ENCODE results near the gene PCDH9. TPM values are rescaled to one million over a fixed set of nuclear protein-coding genes. Genes with fewer than 3 reads are reported as not detected.

Gene PCDH9
- total RNA-seq, 6 experiments from 2014 or later = 1.6 to 3.9 (median 3.1) TPM

- Histone ChIP-seq H3K4me1 (no peaks in the 10 kb centered on the region), H3K36me3 (no peaks in the 10 kb centered on the region), H3K27ac (no peak overlapping the region), H3K27me3 (no peaks in the 10 kb centered on the region), H3K9me3 (no peaks in the 10 kb centered on the region), H3K4me3 (no peak overlapping the region)
- no peak for DNase-seq
- TF ChIP-seq POLR2A (IDR thresholded peaks at IDR 0.05) = no peak
- whole genome bisulfite sequencing (ENCODE audit: insufficient coverage, low coverage, low lambda C conversion rate, missing lambda C conversion rate) = 15% methylated on average over 1 of the region's 1 CpG
- intact Hi-C loops (cut with DNase I) = no loop called here
- ATAC-seq = no peak
Measured at GRCh38 chr13:67223742-67224141, 6.4 kb downstream of the PCDH9 start.

- DNase-seq (no peak), ATAC-seq (peak in 1 of 4 donors; percentile 27)
- Histone ChIP-seq H3K27me3 (no peaks in the 10 kb centered on the region), H3K36me3 (no peaks in the 10 kb centered on the region), H3K27ac (no peak overlapping the region), H3K9me3 (no peaks in the 10 kb centered on the region), H3K4me1 (no peaks in the 10 kb centered on the region), H3K4me3 (no peak overlapping the region)
- no peak for TF ChIP-seq POLR2A (IDR thresholded peaks at IDR 0.05)
- TF ChIP-seq CTCF (IDR thresholded peaks at IDR 0.05) = no peak
- intact Hi-C loops (cut with DNase I) = no loop called here
- 30% methylated on average over 2 of the region's 2 CpGs for WGBS (ENCODE audit: insufficient coverage, low coverage, low lambda C conversion rate, missing lambda C conversion rate)
Measured at GRCh38 chr13:67223024-67223423, 7.1 kb downstream of the PCDH9 start.

- Histone ChIP-seq H3K4me1 (no peaks in the 10 kb centered on the region), H3K36me3 (no peaks in the 10 kb centered on the region), H3K9me3 (no peaks in the 10 kb centered on the region), H3K27ac (no peak overlapping the region), H3K4me3 (no peak overlapping the region), H3K27me3 (no peaks in the 10 kb centered on the region)
- intact Hi-C loops (cut with DNase I) = no loop called here
- 43% methylated on average over 3 of the region's 3 CpGs for WGBS (ENCODE audit: insufficient coverage, low coverage, low lambda C conversion rate, missing lambda C conversion rate)
- ATAC-seq (peak in 1 of 4 donors; percentile 27), DNase-seq (no peak)
- TF ChIP-seq POLR2A (IDR thresholded peaks at IDR 0.05) (no peak), CTCF (IDR thresholded peaks at IDR 0.05) (no peak)
Measured at GRCh38 chr13:67221630-67222226, 8.4 kb downstream of the PCDH9 start.

- Histone ChIP-seq H3K27ac (no peak overlapping the region), H3K27me3 (no peaks in the 10 kb centered on the region), H3K4me3 (no peak overlapping the region), H3K36me3 (no peaks in the 10 kb centered on the region), H3K4me1 (no peaks in the 10 kb centered on the region), H3K9me3 (no peaks in the 10 kb centered on the region)
- ATAC-seq (no peak), DNase-seq (no peak)
- intact Hi-C loops (cut with DNase I) = no loop called here
- WGBS (ENCODE audit: insufficient coverage, low coverage, low lambda C conversion rate, missing lambda C conversion rate) = 93% methylated on average over 1 of the region's 1 CpG
- TF ChIP-seq CTCF (IDR thresholded peaks at IDR 0.05) = no peak
- no peak for TF ChIP-seq POLR2A (IDR thresholded peaks at IDR 0.05)
Measured at GRCh38 chr13:67219113-67219512, 11.0 kb downstream of the PCDH9 start.

- no peak for ATAC-seq
- no peak overlapping the region for H3K27ac ChIP-seq
- H3K4me3 ChIP-seq = no peak overlapping the region
- DNase-seq = no peak
- intact Hi-C loops (cut with DNase I) = no loop called here
- H3K9me3 ChIP-seq = no peaks in the 10 kb centered on the region
- TF ChIP-seq CTCF (IDR thresholded peaks at IDR 0.05) = no peak
- no peak for TF ChIP-seq POLR2A (IDR thresholded peaks at IDR 0.05)
- no peaks in the 10 kb centered on the region for H3K36me3 ChIP-seq
- H3K27me3 ChIP-seq = no peaks in the 10 kb centered on the region
- H3K4me1 ChIP-seq = no peaks in the 10 kb centered on the region
Measured at GRCh38 chr13:67217880-67218279, 12.3 kb downstream of the PCDH9 start.

Data from right lobe of liver (tissue), 6 donors.